ENCODE measurements around the gene ORAI3.

DNA sequence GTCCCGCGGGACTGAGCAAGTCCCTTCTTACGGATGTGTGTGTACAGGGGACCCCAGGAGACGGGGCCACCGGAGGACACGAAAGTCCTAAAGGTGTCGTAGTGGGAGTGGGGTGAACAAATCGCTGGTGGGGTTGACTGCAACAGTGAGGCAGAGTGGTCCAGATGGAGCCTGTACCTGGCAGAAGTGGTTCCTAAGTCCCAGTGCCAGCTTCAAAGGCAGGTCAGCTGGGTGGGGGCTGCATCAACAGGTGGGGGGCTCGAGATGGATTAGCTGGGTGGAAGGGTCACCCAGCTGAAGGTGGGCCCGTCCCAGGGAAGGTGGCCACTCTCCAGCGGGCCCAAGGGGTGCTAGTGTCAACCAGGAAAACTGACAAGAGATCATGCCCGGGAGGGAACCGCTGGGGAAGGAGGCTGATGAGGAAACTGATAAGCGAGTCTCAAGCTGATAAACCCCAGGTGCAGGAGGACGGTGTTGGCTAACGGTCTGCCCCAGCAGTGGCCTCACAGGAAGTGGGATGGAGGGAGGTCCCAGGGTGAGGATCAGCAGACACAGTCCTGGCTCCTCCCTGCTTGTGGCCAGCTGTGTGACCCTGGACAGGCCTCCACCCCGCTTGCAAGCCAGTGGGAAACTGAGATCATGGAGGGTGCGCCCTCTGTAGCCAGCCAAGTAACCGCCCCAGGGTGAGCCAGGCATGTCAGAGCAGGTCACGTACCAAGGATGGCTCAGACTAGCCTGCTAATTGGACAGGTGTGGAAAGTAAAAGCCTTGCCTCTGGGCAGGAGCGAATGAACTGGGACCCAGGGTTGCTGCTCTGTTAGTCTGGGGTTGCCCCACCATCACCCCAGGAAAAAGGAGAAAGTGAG, 1.0 kb downstream of the ORAI3 start:
- TF ChIP-seq SMC3 (IDR thresholded peaks at IDR 0.05; ENCODE audit: low read depth, low read length): no peak
- no peak for TF ChIP-seq RAD21 (IDR thresholded peaks at IDR 0.05; ENCODE audit: low read length)
- no peak for TF ChIP-seq CTCF (IDR thresholded peaks at IDR 0.05)
- no peak for TF ChIP-seq FOSL2 (IDR thresholded peaks at IDR 0.05; ENCODE audit: borderline replicate concordance, low read depth)
- peak; percentile 75 for TF ChIP-seq GATA2 (CRISPR knock-in tag; IDR thresholded peaks at IDR 0.05)
- TF ChIP-seq EP300 (IDR thresholded peaks at IDR 0.05; ENCODE audit: borderline replicate concordance in 1 of 2, low read depth in 1 of 2, low read length in 1 of 2): 0 out of 4 replicates have a peak, but pooled peaks of 1 of the 2 experiments have one; percentile 23
- peak; percentile 91 for TF ChIP-seq POLR2AphosphoS5 (IDR thresholded peaks at IDR 0.05; ENCODE audit: low read depth, low read length)
- no peak for TF ChIP-seq NFIC (IDR thresholded peaks at IDR 0.05; ENCODE audit: borderline replicate concordance)
- 0 out of 2 replicates have a peak, but pooled peaks have one; percentile 28 for TF ChIP-seq MAX (IDR thresholded peaks at IDR 0.05; ENCODE audit: low read depth)
- TF ChIP-seq SIN3A (IDR thresholded peaks at IDR 0.05; ENCODE audit: borderline replicate concordance, low read depth, low read length): peak; percentile 78; the same call in 1 of the 2 replicates
- TF ChIP-seq ZBTB33 (IDR thresholded peaks at IDR 0.05; ENCODE audit: borderline replicate concordance, low read depth): no peak
